UCSD-AML1 (cell line): ENCODE data around the gene SLC9A3.
"Not testable (repeated sequence)": the region's sequence is repeated elsewhere in the genome, so short reads cannot be mapped to it uniquely, and the experiment has no call there.

Experiments
- DNase-seq: peaks from one replicate; lab custom pipeline; 2025; ENCODE audit not compliant: unreplicated experiment; lab: John Stamatoyannopoulos, UW

The SLC9A3 gene

DNA sequence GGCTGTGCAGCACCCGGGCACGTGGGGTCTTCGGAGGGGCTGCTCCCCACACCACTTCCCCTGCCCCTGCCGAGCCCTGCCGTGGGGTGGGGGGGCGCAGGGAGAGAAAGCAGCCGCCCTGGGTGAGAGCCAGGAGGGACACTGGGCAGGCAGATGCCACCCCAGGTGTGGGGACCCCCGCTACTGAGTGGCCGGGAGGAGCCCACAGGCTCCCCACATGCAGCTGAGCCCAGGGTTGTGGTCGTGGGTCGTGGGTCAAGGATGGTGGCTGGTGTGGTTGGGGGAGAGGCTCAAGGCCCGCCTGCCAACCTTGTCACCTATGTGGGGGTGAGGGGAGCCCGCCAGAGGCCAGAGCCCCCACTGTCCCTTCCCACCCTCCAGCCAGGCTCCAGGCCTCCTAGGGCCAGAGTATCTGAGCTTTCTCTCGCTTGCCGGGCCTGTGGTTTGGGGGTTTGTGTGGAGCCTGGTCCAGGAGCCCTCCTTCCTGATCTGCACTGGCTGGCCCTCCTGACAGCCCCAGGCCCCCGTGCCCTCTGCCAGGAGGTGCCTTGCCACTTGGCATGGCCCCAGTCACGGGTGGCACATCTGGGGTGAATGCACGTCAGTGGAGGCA is 45.8 kb downstream of the SLC9A3 start:
- no peak for DNase-seq

- no peak for DNase-seq
Observed at GRCh38 chr5:477871-478270, 46.4 kb downstream of the SLC9A3 start.

- no peak for DNase-seq
Observed at GRCh38 chr5:477247-477646, 47.0 kb downstream of the SLC9A3 start.

DNA sequence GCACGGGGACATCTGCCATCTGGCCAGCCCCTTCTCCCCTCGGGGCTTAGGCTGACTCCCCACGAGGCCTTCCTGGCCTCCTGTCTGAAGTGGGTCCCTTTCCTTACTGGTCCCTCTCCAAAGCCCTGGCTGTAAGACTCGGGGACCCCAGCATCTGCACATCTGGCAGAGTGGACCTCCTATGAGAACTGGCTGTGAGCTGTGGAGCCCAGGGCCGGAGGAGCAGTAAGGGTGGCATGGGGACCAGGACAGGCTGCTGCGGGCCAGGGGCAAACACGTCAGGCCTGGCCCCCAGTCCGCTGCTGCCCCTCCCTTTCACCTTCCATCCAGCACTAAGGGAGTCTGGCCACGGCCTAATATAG is 47.5 kb downstream of the SLC9A3 start:
- no peak for DNase-seq

DNA sequence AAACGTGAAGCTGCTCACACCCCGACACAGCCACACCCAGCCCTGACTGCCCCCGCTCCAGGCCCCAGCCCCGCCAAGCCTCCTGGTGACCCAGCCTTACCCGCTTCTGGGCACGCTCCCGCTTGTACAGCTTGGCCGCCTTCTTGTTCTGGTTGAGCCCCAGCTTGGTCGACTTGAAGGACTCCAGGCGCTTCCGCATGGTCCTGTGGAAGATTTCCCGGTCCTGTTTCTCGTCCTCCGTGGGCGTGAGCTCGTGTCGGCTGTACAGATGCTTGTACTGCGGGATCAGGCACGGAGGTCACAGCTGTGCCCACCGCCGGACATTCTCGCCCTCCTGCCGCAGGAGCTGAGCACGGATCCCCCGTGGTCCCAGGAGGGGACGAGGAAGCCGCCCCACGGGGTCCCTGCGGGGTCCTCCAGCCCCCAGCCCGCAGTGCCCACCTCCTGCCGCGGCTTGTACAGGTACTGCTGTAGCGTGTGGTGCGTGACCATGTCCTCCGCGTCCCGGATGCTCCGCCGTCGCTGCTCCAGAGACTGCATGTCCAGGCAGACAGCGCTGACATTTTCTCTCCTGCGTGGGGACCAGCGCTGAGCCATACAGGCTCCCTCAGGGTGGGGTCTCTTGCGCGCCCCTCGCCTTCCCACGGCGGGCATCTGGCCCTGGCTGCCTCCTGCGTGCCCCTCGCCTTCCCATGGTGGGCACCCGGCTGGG is 48.0 kb downstream of the SLC9A3 start:
- no peak for DNase-seq

DNA sequence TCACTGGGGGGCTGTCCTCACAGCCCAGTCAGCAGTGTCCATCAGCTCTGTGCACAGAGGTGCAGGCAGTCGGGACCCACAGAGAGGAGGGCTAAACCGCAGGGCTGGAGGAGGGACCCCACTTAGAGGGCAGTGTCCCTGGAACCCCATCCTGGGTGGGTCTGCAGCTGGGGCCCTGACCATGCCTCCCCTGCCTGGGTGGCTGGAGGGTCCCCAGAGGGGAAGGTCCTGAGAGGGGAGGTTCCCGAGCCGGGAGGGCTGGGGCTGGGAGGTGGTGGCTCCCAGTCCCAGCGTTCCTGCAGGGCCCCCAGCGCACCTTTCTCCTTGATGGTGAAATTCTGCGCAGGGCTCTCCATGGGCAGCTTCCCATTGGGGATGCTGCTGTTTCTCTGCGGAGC is 48.5 kb downstream of the SLC9A3 start:
- DNase-seq = no peak

DNA sequence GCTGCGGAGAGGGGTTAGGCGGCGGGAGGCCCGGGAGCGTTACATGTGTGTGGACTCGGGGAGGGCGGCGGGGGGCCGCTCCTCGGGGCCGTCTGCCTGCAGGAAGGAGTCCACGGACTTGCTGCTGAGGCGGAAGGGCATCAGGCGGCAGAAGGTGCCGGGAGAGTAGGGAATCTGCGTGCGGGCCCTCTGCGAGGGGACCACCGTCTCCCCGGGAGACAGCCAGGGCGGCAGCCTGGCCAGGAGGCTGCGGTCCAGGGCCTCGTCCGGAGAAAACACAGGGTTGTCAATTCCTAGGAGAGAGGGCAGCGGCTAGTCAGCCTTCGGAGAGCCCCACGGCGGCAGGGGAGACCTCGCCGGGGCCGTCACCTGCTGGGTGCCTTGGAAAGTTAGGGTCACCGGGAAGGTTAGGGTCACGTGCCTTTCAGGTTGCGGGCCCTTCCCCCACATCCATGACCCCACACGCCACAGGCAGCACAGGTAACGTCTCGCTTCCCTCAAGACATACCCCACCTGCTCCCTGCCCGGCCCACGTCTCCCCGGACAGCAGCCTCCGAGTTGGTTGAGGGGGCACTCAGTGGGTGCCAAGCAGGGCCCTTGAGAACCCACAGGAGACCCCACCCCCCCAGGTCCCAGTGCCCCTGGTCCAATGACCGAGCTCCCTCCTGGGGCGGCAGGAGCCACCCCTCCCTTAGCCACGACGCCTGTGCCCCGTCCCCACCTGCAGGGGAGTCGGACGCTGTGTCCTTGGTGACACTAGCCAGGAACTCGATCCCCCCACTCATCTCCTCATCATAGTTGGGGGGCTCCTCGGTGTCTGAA is 49.2 kb downstream of the SLC9A3 start:
- no peak for DNase-seq

DNA sequence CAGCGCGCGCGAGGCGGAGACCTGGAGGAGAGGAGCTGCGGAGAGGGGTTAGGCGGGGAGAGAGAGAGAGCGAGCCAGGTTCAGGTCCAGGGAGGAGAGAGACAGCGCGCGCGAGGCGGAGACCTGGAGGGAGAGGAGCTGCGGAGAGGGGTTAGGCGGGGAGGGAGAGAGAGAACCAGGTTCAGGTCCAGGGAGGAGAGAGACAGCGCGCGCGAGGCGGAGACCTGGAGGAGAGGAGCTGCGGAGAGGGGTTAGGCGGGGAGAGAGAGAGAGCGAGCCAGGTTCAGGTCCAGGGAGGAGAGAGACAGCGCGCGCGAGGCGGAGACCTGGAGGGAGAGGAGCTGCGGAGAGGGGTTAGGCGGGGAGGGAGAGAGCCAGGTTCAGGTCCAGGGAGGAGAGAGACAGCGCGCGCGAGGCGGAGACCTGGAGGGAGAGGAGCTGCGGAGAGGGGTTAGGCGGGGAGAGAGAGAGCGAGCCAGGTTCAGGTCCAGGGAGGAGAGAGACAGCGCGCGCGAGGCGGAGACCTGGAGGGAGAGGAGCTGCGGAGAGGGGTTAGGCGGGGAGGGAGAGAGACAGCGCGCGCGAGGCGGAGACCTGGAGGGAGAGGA is 49.9 kb downstream of the SLC9A3 start:
- not testable (repeated sequence) for DNase-seq

DNA sequence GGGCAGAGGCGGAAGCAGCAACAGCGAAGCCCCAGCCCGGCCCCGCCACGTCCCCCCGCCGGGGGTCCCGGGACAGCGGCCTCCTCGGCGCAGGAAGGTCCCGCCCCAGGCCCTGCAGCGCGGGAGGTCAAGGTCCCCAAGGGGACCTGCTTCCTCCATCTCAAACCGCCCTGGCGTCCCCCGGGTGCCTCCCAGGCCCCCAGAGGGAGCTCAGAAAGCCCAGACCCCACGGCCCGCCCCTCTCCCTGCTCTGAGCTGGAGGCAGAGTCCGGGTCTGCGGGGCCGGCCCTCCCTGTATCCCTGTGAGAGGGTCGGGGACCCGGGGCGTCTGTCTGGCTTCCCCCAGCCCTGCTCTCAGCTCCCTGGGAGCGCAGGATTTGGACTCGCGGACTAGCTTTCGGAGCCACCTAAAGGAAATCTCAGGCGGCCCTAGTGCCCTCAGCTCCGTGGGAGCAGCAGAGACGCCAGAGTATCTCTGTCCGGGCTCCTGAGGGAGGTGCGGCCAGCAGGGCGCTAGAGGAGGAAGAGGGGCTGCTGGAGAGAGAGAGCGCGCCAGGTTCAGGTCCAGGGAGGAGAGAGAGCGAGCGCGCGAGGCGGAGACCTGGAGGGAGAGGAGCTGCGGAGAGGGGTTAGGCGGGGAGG is 50.6 kb downstream of the SLC9A3 start:
- no peak for DNase-seq

DNA sequence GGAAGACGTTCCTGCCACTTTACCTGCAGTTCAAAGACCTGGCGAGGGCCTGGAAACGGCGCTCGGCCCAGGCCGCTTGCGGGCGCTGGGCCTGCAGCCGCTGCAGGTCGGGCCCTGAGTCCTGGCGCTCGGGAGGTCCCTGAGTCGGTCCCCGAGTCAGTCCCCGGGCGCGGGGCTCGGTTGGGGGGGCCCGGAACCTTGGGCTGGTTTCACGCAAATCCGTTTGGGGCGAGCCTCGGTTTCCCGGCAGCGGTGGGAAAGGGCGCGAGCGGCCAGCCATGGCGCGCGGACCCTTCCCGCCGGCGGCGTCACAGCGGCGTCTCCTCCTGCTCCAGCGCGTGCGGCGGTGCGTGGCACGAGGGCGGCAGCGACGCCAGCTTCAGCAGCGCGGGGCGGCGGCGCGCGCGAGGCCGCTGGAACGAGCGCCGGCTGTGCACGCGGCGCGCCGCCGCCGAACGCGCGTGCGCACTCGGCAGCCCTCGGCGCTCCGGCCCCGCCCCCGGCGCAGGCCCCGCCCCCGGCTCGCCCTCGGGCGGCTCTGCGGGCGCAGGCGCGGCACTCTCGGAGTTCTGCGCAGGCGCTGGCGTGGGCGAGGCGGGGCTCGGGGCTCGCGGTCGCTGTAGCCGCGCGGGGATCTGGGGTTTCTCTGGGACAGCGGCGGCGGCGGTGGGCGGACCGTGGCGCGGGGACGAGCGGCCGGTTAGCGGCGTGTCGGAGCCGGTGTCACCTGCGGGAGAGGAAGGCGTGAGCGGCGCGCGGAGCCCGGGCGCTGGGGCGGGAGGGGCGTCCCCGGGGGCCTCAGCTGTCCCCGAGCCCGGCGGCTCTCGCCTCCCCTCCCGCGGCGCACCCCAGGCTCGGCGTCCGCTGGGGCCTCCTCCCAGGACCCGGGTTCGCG is 51.3 kb downstream of the SLC9A3 start:
- DNase-seq = peak; percentile 88

DNA sequence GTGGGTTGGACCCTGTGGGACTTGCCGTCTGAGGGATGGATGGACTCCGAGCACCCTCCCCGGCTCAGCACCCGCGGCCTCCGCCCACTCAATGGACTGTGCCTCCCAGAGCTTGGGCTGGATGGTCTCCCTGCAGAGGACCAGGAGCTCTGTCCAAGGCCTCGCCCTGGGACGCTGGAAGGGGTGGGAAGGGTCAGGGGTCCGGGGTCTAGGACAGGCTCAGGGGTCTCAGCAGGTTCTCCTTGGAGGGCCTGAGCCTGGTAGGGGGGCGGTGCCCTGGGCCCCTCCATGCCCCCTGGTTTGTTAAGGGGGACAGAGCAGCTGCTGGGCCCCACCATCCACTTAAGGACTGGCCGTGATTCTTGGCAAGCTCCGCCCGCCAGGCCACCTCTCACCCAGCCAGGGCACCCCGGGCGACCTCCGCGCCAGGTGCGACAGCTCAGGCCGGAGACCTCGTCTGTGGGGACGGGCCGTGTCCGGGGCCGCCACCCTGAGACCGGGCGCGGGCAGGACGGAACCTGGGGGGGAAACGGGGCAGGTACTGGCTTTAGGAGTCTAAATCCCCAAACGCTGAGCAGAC is 52.1 kb downstream of the SLC9A3 start:
- DNase-seq = no peak

GRCh38 chr5:471750-472058 is 52.5 kb downstream of the SLC9A3 start:
- no peak for DNase-seq

- DNase-seq = no peak
Observed at GRCh38 chr5:470961-471749, 53.1 kb downstream of the SLC9A3 start.

GRCh38 chr5:469752-470483 is 54.3 kb downstream of the SLC9A3 start:
- DNase-seq = no peak

GRCh38 chr5:468401-468800 is 55.8 kb downstream of the SLC9A3 start:
- DNase-seq = no peak

DNA sequence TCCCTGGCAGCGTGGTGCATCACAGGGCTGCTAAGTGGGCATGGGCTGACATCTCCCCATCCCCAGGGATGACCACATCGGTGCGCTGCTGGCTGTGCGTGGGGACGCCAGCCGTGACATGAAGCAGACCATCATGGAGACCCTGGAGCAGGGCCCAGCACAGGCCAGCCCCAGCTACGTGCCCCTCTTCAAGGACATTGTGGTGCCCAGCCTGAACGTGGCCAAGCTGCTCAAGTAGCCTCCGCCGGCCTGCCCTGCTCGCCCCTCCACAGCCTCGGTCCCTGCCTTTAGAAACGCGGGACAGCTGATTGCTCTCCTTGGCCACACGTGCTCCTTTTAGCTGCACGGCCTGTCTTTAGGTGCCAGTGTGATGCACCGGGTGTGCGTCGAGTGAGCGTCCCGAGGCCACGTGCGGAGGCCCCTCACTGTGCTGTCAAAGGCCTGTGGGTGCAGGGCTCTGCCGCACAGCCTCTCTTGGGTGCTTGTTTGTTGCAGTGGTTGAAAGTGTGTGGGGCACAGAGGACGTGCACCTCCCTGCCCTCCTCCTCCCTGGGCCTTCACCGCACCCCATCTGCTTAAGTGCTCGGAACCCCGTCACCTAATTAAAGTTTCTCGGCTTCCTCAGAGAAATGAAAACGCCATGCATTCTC is 57.5 kb downstream of the SLC9A3 start:
- DNase-seq = no peak

DNA sequence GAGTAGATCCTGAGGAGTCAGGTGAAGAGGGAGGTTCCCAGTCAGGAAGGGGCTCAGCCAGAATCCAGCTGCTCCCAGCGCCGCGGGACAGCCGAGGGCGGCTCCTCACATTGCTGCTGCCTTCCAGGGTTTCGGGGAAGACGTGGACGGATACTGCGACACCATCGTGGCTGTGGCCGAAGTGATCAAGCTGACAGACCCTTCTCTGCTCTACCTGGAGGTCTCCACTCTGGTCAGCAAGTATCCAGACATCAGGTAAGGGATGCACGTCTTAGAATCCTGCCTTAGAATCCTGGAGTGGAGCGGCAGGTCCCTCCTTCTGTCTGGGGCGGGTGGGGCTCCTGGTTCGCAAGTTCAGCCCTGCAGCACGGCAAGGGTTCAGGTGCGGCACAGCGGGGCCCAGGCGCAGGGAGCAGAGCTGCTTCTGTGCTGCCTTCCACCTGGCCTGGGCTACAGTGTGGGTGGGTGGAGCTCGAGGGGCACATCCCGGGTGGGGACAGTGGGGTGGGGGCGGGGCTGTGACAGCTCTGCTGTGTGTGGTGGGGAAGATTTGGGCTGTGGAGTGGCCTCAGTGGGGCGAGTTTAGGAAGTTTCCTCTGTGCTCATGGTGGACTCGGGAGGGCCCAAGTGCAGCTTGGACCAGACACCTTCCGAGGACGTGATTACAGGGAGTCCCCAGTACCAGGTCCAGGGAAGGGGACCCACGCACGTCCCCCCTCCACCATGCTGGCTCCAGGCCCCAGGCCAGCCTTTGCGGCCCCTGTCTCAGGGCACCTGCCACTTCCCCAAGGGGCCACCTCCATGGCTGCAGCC is 58.5 kb downstream of the SLC9A3 start:
- DNase-seq = no peak
